Activated T-cell treated with anti-CD3 and anti-CD28 coated beads, Interleukin-2, amount 50 U/mL, for 72 hours (primary cell): ENCODE results near the gene RRP1. TPM values are rescaled to one million over a fixed set of nuclear protein-coding genes. Genes with fewer than 3 reads are reported as not detected.

ENCODE experiments used
- ATAC-seq, 2 donors: fragments of 150-1000 bp; cut with Tn5 transposase; replicated peaks in 1 of 2; 2 replicates each; pipeline ENCODE4 v1.10.0; 2021; ENCODE audit warnings: moderate library complexity in 2 of 2, mild to moderate bottlenecking in 1 of 2
- DNase-seq, 2 donors: peaks; one replicate each; pipeline ENCODE4 v3.0.0; 2021 to 2022; ENCODE audit warnings: mixed read lengths in 1 of 2
- H3K27ac Mint-ChIP-seq: one replicate; pipeline ENCODE4 v1.8.0; 2022; ENCODE audit warnings: mild to moderate bottlenecking, moderate library complexity, mixed read lengths
- H3K27me3 Mint-ChIP-seq: one replicate; pipeline ENCODE4 v1.8.0; 2022; ENCODE audit warnings: low read depth, mixed read lengths
- H3K36me3 Mint-ChIP-seq, 2 donors: one replicate each; pipeline ENCODE4 v1.8.0; 2022; ENCODE audit warnings: mixed read lengths in 2 of 2, mild to moderate bottlenecking in 1 of 2; ENCODE audit not compliant: insufficient read depth in 2 of 2
- H3K4me1 Mint-ChIP-seq: one replicate; pipeline ENCODE4 v1.8.0; 2022; ENCODE audit warnings: low read depth, mixed read lengths
- H3K4me3 Mint-ChIP-seq, 2 donors: one replicate each; pipeline ENCODE4 v1.8.0; 2022; ENCODE audit warnings: mild to moderate bottlenecking in 2 of 2, mixed read lengths in 2 of 2, moderate library complexity in 2 of 2
- H3K9me3 Mint-ChIP-seq, 2 donors: one replicate each; pipeline ENCODE4 v1.8.0; 2022; ENCODE audit warnings: mixed read lengths in 2 of 2
- total RNA-seq, 2 donors: library from RNA; stranded (reverse); gene quantifications; one replicate each; pipeline ENCODE4 v1.2.3, GENCODE V29; 2022

The RRP1 gene
- 10 to 100 TPM; 30.3 to 41.9 TPM for total RNA-seq

GRCh38 chr21:43789276-43790009 lies at the start of gene RRP1:
TSS of gene RRP1 (plus strand) at chr21:43789577. CDS start at chr21:43789630, 53 bp downstream.
- no peaks in the 10 kb centered on the region for H3K27me3 Mint-ChIP-seq

GRCh38 chr21:43739621-43740435 lies 49.5 kb upstream of the RRP1 start:
- no peak overlapping the region for H3K4me3 Mint-ChIP-seq
- peak in 1 of 2 donors; percentile 32 for ATAC-seq
- H3K27ac Mint-ChIP-seq, result no peak overlapping the region
- no peak for DNase-seq
- peaks cover 15% of the 10 kb centered on the region for H3K4me1 Mint-ChIP-seq
- no peaks in the 10 kb centered on the region for H3K9me3 Mint-ChIP-seq
- H3K27me3 Mint-ChIP-seq, result no peaks in the 10 kb centered on the region
- peaks cover 1 to 2% of the 10 kb centered on the region in 2 donors for H3K36me3 Mint-ChIP-seq

More at GRCh38 chr21:43789276-43790009, at the start of gene RRP1:
- Mint-ChIP-seq H3K4me3 (peak within 1 kb of the TSS; percentile 90 to 96), H3K36me3 (peaks cover 4 to 18% of the 10 kb centered on the region in 2 donors), H3K4me1 (peaks cover 28% of the 10 kb centered on the region), H3K27ac (peak within 1 kb of the TSS; percentile 91), H3K9me3 (no peaks in the 10 kb centered on the region)
- DNase-seq, result peak; percentile 94 to 98
- peak; percentile 90 for ATAC-seq

GRCh38 chr21:43740497-43741156 lies 48.8 kb upstream of the RRP1 start:
- H3K4me3 Mint-ChIP-seq, result no peak overlapping the region
- peaks cover 2 to 6% of the 10 kb centered on the region in 2 donors for H3K36me3 Mint-ChIP-seq
- no peaks in the 10 kb centered on the region for H3K27me3 Mint-ChIP-seq
- peak in 1 of 2 donors; percentile 13 for ATAC-seq
- H3K27ac Mint-ChIP-seq, result no peak overlapping the region
- peaks cover 11% of the 10 kb centered on the region for H3K4me1 Mint-ChIP-seq
- no peaks in the 10 kb centered on the region for H3K9me3 Mint-ChIP-seq
- DNase-seq, result no peak

GRCh38 chr21:43741423-43742096 lies 47.8 kb upstream of the RRP1 start:
- no peak overlapping the region for H3K4me3 Mint-ChIP-seq
- H3K4me1 Mint-ChIP-seq, result peaks cover 7% of the 10 kb centered on the region
- no peaks in the 10 kb centered on the region for H3K9me3 Mint-ChIP-seq
- DNase-seq (no peak), ATAC-seq (no peak)
- peaks cover 2 to 4% of the 10 kb centered on the region in 2 donors for H3K36me3 Mint-ChIP-seq
- no peak overlapping the region for H3K27ac Mint-ChIP-seq
- no peaks in the 10 kb centered on the region for H3K27me3 Mint-ChIP-seq

- no peak overlapping the region for H3K4me3 Mint-ChIP-seq
- H3K36me3 Mint-ChIP-seq, result peaks cover 2 to 4% of the 10 kb centered on the region in 2 donors
- no peaks in the 10 kb centered on the region for H3K27me3 Mint-ChIP-seq
- peaks cover 5% of the 10 kb centered on the region for H3K4me1 Mint-ChIP-seq
- ATAC-seq (no peak), DNase-seq (no peak)
- H3K9me3 Mint-ChIP-seq, result no peaks in the 10 kb centered on the region
- no peak overlapping the region for H3K27ac Mint-ChIP-seq
Measured at GRCh38 chr21:43743947-43744346, 45.4 kb upstream of the RRP1 start.

GRCh38 chr21:43744725-43745124 lies 44.7 kb upstream of the RRP1 start:
- DNase-seq (no peak), ATAC-seq (no peak)
- no peak overlapping the region for H3K4me3 Mint-ChIP-seq
- no peaks in the 10 kb centered on the region for H3K4me1 Mint-ChIP-seq
- no peak overlapping the region for H3K27ac Mint-ChIP-seq
- no peaks in the 10 kb centered on the region for H3K27me3 Mint-ChIP-seq
- H3K36me3 Mint-ChIP-seq, result peaks cover 2 to 4% of the 10 kb centered on the region in 2 donors
- no peaks in the 10 kb centered on the region for H3K9me3 Mint-ChIP-seq

- DNase-seq (no peak), ATAC-seq (no peak)
- Mint-ChIP-seq H3K27me3 (no peaks in the 10 kb centered on the region), H3K9me3 (no peaks in the 10 kb centered on the region), H3K4me3 (no peak overlapping the region), H3K36me3 (peaks cover 6 to 8% of the 10 kb centered on the region in 2 donors), H3K4me1 (no peaks in the 10 kb centered on the region), H3K27ac (no peak overlapping the region)
Measured at GRCh38 chr21:43745772-43746517, 43.4 kb upstream of the RRP1 start.

- H3K36me3 Mint-ChIP-seq, result peaks cover 6 to 8% of the 10 kb centered on the region in 2 donors
Measured at GRCh38 chr21:43748622-43749021, 40.8 kb upstream of the RRP1 start.

GRCh38 chr21:43749651-43750262 lies 39.6 kb upstream of the RRP1 start:
- Mint-ChIP-seq H3K36me3 (peaks cover 5 to 12% of the 10 kb centered on the region in 2 donors), H3K27ac (no peak overlapping the region), H3K9me3 (no peaks in the 10 kb centered on the region), H3K4me3 (no peak overlapping the region), H3K27me3 (no peaks in the 10 kb centered on the region), H3K4me1 (no peaks in the 10 kb centered on the region)
- ATAC-seq (no peak), DNase-seq (no peak)

More at GRCh38 chr21:43748622-43749021, 40.8 kb upstream of the RRP1 start:
- H3K4me3 Mint-ChIP-seq, result no peak overlapping the region
- no peaks in the 10 kb centered on the region for H3K4me1 Mint-ChIP-seq
- no peak for ATAC-seq
- no peaks in the 10 kb centered on the region for H3K27me3 Mint-ChIP-seq
- DNase-seq, result no peak
- no peaks in the 10 kb centered on the region for H3K9me3 Mint-ChIP-seq
- no peak overlapping the region for H3K27ac Mint-ChIP-seq

GRCh38 chr21:43750339-43751033 lies 38.9 kb upstream of the RRP1 start:
- Mint-ChIP-seq H3K36me3 (peaks cover 4 to 8% of the 10 kb centered on the region in 2 donors), H3K27ac (no peak overlapping the region), H3K27me3 (no peaks in the 10 kb centered on the region), H3K4me3 (no peak overlapping the region), H3K9me3 (no peaks in the 10 kb centered on the region), H3K4me1 (no peaks in the 10 kb centered on the region)
- DNase-seq (no peak), ATAC-seq (no peak)

GRCh38 chr21:43751955-43752591 lies 37.3 kb upstream of the RRP1 start:
- DNase-seq (no peak), ATAC-seq (no peak)
- no peaks in the 10 kb centered on the region for H3K27me3 Mint-ChIP-seq
- no peak overlapping the region for H3K27ac Mint-ChIP-seq
- peaks cover 4 to 11% of the 10 kb centered on the region in 2 donors for H3K36me3 Mint-ChIP-seq
- no peak overlapping the region for H3K4me3 Mint-ChIP-seq
- H3K4me1 Mint-ChIP-seq, result no peaks in the 10 kb centered on the region
- no peaks in the 10 kb centered on the region for H3K9me3 Mint-ChIP-seq
